ENCODE measurements around the gene CTDSPL.

GRCh38 chr3:37823189-37823588 is 38.5 kb upstream of the CTDSPL start:
- no peak for TF ChIP-seq EZH2 (IDR thresholded peaks at IDR 0.05)
- no peak for TF ChIP-seq POLR2AphosphoS5 (IDR thresholded peaks at IDR 0.05; ENCODE audit: borderline replicate concordance, low read depth, low read length)
- no peak for TF ChIP-seq FOXP2 (optimal IDR thresholded peaks at IDR 0.05; ENCODE audit: control extremely low read depth, extremely low read length, insufficient read depth)
